HG03520 (cell line): ENCODE data around the gene MIF.

Source experiments
- ATAC-seq: cut with Tn5 transposase; IDR thresholded peaks from one replicate; pipeline ENCODE4 v1.9.1; 2021; ENCODE audit warnings: mild to moderate bottlenecking, moderate library complexity; ENCODE audit not compliant: unreplicated experiment

The MIF gene

GRCh38 chr22:23875801-23876200 lies 18.4 kb upstream of the MIF start:
- ATAC-seq = no peak

- no peak for ATAC-seq
Measured at GRCh38 chr22:23877566-23877965, 16.6 kb upstream of the MIF start.

GRCh38 chr22:23878219-23878618 lies 16.0 kb upstream of the MIF start:
- ATAC-seq = no peak

DNA sequence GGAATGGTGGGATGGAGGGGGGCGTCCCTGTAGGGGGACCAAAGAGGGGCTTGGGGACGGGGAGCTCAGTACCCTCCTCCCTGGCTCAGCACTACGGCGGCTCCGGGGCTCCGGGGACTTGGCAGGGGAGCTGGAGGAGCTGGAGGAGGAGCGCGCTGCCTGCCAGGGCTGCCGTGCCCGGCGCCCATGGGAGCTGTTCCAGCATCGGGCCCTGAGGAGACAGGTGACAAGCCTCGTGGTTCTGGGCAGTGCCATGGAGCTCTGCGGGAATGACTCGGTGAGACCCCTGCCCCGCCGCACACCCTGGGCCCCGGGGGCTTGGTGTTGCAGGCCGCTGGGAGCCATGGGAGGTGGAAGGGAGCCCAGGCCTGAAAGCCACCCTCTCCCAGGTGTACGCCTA lies 11.8 kb upstream of the MIF start:
- ATAC-seq = no peak

DNA sequence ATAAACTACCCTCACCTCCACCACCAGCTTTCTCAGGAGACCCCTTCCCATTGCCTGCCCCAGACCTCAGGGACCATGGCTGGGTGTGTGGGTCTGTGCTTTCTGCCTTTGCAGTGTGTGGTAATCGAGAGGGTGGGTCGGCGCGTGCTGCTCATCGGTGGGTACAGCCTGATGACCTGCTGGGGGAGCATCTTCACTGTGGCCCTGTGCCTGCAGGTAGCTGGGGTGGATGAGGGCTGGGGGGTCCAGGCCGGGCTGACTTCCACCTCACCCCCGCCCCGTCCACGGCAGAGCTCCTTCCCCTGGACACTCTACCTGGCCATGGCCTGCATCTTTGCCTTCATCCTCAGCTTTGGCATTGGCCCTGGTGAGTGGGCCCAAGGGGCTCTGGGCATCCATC lies 10.5 kb upstream of the MIF start:
- no peak for ATAC-seq

DNA sequence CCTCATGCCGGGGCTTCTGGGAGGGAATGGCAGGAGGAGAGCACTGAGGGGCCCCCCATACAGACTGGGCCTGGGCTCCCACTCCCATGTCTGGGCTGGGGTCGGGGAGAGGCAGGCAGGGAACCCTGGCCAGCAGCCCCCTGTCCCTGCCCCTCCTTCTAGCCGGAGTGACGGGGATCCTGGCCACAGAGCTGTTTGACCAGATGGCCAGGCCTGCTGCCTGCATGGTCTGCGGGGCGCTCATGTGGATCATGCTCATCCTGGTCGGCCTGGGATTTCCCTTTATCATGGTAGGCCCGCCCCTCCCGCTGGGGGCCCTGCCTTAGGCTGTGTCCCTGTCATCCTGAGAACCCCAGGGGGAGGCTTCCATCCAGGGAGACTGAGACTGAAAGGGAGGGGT lies 10.0 kb upstream of the MIF start:
- no peak for ATAC-seq

- no peak for ATAC-seq
Measured at GRCh38 chr22:23888615-23889401, 5.4 kb upstream of the MIF start.

DNA sequence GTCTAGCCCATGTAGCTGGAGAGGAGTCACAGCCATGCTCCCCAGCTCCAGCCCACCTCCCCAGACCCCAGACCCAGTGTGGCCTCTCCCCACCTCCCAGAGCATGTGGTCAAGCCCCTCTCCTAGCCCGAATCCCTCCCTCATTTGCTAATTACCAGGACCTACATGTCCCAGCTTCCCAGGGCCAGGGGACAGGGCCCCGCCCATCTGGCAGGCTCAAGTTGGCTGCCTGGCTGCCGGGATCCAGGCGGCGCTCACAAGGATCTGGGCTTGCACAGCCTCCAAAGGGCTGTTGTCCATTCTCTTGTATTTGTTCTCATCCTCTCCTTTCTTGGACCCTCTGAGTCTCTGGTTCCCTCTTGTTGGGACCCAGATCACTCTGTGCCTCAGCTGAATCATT lies 4.6 kb upstream of the MIF start:
- ATAC-seq = no peak

- ATAC-seq = no peak
Measured at GRCh38 chr22:23891726-23892125, 2.5 kb upstream of the MIF start.

DNA sequence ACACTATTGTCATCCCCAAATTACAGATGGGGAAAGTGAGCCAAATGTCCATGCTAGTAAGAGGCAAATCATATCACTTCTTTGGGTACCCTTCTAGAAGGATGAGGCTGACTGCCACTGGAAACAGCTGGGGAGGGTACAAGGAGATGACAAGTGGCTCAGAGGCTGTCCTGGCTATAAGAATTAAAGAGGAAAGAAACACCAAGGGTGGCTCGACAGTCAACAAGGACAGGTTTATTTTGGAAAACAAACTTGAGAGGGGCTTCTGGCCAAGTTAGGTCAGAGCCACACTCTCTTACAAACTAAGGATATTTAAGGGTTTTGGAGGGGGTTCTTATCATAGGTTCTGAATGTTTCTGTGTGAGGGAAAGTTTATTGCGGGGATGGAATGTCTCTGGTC lies 2.1 kb upstream of the MIF start:
- ATAC-seq = no peak

GRCh38 chr22:23892706-23893105 lies 1.5 kb upstream of the MIF start:
- ATAC-seq = no peak

DNA sequence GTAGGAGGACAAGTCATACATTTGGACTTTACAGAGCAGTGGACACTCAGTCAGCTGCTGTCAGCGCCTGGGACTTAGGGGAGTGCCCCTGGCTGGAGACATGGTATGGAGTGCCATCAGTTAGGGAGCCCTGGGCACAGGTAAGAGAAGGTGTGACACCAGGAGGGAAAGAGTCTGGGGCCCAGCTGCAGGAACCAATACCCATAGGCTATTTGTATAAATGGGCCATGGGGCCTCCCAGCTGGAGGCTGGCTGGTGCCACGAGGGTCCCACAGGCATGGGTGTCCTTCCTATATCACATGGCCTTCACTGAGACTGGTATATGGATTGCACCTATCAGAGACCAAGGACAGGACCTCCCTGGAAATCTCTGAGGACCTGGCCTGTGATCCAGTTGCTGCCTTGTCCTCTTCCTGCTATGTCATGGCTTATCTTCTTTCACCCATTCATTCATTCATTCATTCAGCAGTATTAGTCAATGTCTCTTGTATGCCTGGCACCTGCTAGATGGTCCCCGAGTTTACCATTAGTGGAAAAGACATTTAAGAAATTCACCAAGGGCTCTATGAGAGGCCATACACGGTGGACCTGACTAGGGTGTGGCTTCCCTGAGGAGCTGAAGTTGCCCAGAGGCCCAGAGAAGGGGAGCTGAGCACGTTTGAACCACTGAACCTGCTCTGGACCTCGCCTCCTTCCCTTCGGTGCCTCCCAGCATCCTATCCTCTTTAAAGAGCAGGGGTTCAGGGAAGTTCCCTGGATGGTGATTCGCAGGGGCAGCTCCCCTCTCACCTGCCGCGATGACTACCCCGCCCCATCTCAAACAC lies 850 bp upstream of the MIF start:
- no peak for ATAC-seq

GRCh38 chr22:23894710-23895598 lies 771 bp downstream of the MIF start:
- ATAC-seq = peak; percentile 12

GRCh38 chr22:23895599-23896144 lies 1.5 kb downstream of the MIF start:
- ATAC-seq = no peak

- ATAC-seq = no peak
Measured at GRCh38 chr22:23896166-23896522, 2.0 kb downstream of the MIF start.

DNA sequence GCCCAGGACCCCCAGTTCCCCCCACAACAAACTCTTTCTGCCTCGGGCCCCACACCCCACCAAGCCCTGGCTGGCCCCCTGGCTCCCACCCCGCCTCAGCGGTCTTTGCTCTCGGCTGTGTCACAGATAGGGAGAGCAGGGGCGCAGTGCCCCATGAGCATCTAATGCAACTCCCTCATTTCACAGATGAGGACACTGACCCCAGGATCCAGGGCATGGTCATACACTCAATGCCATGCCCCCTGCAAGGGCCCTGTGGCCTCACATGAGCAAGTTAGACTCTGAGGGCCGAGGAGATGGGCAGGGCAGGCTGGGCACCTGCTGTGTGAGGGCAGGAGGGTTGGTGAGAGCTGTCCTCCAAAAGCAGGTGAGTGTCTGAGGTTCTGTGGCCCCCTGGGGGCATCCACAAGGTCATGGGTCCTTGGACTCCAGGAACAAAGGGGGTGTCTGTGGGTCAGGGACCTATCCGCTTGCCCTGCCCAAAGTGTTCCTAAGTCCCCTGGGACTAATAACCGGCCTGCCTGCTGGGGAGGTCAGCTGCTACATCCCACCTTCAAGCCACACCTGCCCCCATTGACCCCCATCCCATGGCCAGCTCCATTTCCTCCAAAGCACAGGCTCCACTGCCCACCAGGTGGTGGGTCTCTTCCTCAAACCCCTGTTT lies 2.5 kb downstream of the MIF start:
- no peak for ATAC-seq

- ATAC-seq = no peak
Measured at GRCh38 chr22:23897320-23897719, 3.1 kb downstream of the MIF start.

DNA sequence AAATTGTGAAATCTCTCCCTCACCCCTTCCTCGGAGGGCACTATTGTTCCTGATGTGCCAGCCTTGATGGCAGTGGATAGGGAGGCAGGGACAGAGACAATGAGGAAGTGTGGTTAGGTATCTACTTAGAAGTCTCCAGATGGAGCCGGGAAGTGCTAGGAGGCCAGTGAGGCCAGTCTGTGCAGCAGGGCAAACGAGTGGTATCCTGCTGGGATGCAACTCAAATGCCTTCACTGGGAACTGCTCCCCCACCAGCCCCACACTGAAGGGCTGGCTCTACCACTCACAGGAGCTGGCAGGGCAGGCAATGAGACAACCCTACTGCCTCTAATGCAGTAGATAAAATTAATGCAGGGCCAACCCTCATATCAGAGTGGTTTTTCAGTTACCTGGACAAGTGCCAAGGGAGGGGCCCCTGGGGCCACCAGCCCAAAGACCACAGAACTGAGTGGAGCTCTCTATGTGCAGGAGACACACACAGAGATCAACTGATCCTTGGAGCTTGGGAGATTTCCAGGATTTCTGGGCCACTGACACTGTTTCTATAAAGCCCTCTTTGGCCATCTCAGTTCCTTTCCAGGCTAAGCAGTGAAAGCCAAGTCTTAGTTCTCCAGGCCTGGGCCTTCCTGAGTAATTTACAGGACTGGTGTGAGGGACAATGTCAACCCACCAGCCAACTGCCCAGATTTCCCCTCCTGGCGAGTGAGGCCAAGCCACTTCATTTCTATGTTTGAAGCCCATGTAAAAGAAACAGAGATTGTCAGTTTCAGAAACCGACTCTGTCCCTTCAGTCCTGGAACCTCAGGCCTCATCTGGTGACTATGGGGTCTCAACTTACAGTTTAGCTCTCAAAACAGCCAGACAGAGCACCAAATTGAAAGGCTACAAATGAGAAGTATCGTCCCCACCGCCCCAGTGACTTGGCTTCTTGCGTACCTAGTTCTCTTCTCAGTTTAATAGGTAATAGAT lies 4.1 kb downstream of the MIF start:
- no peak for ATAC-seq

DNA sequence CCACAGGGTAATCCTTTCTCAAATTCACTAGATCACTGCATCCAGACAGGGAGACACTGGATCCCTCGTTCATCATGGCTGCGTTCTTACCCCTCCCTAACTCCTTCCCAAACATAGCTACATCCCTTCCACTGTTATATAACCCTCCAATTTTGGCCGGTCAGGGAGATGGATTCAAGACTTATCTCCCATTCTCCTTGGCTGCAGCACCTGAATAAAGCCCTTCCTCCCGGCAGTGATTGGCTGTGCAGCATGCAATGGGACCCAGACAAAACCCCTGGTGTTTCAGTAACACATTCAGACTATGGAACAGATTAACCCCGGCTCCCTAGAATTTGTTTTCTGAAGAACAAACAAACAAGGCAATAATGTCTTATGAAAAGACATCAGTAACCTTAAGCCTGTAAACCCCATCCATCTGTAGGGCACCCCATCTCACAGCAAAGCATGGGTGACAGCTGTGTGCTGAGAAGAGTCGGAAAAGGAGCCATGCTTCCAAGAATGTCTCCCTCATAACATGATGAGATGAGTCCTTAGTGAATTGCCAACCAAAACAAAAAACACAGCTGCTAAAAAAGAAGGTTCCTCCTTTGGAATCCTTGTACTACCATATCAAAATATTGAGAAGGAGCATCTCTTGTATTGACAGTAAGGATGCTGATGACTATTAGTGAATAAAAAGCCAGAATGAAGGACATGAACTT lies 5.0 kb downstream of the MIF start:
- ATAC-seq = no peak
